Islet of Langerhans (tissue), 1 donor: ENCODE measurements around the gene ADAMTS5.

Experiments used
- FAIRE-seq: peaks from one replicate; lab custom pipeline; 2011; peaks lifted over from hg19 to GRCh38; lab: Jason Lieb, UNC

ADAMTS5 gene

GRCh38 chr21:26884436-26884835 is 82.5 kb downstream of the ADAMTS5 start:
- FAIRE-seq = no peak

- FAIRE-seq = no peak
These were observed 83.1 kb downstream of the ADAMTS5 start for GRCh38 chr21:26883768-26884167.

GRCh38 chr21:26881504-26882228 is 85.2 kb downstream of the ADAMTS5 start:
- FAIRE-seq = peak; percentile 96

- no peak for FAIRE-seq
These were observed 89.9 kb downstream of the ADAMTS5 start for GRCh38 chr21:26877018-26877417.

- FAIRE-seq = no peak
These were observed 92.5 kb downstream of the ADAMTS5 start for GRCh38 chr21:26874347-26874746.
